Spleen (tissue), 7 donors: Measurements from ENCODE around the gene CYP3A5.

Experiments
- POLR2A ChIP-seq, 3 donors: fragments of 450-650 bp; IDR thresholded peaks; one replicate each; pipeline ENCODE4 v1.5.1; 2017; ENCODE audit warnings: antibody characterized with exemption in 3 of 3, mild to moderate bottlenecking in 1 of 3
- POLR2AphosphoS5 ChIP-seq, 3 donors: sonication (generic); formaldehyde crosslinking; IDR thresholded peaks; one replicate each; pipeline ENCODE4 v1.5.1; 2017; ENCODE audit warnings: antibody characterized with exemption in 3 of 3
- TF ChIP-seq, protein P1 (sequence below), 11 experiments: fragments of 200-600 bp in 7 of 11; fragments of 450-650 bp in 4 of 11; sonication (generic) in 4 of 11; IDR thresholded peaks in 8 of 11; conservative IDR thresholded peaks in 3 of 11; 1 replicate in 7 of 11; 2 replicates in 4 of 11; pipeline versions ENCODE4 v1.4.0 to v1.8.0; 2016 to 2021; ENCODE audit warnings: antibody characterized with exemption in 11 of 11, inconsistent platforms in 4 of 11, mild to moderate bottlenecking in 1 of 11
- donor health status: DM: no; HTN: no; CAD: no; lungs with moderate emphysema.
- donor health status: DM: no; HTN: no; CAD: no.
- donor health status: DM: no; HTN: no; CAD: no.

- TF ChIP-seq, protein P1, sequence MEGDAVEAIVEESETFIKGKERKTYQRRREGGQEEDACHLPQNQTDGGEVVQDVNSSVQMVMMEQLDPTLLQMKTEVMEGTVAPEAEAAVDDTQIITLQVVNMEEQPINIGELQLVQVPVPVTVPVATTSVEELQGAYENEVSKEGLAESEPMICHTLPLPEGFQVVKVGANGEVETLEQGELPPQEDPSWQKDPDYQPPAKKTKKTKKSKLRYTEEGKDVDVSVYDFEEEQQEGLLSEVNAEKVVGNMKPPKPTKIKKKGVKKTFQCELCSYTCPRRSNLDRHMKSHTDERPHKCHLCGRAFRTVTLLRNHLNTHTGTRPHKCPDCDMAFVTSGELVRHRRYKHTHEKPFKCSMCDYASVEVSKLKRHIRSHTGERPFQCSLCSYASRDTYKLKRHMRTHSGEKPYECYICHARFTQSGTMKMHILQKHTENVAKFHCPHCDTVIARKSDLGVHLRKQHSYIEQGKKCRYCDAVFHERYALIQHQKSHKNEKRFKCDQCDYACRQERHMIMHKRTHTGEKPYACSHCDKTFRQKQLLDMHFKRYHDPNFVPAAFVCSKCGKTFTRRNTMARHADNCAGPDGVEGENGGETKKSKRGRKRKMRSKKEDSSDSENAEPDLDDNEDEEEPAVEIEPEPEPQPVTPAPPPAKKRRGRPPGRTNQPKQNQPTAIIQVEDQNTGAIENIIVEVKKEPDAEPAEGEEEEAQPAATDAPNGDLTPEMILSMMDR (IDR thresholded peaks at IDR 0.05 in 8 of 11, conservative IDR thresholded peaks at IDR 0.05 in 3 of 11), result no peak
- TF ChIP-seq POLR2A (IDR thresholded peaks at IDR 0.05) (no peak), POLR2AphosphoS5 (IDR thresholded peaks at IDR 0.05) (peak in 1 of 3 donors; percentile 52)
Observed at GRCh38 chr7:99629643-99630042, 50.2 kb downstream of the CYP3A5 start.
